GM12878 (cell line): ENCODE measurements around the gene PKLR. TPM values are rescaled to one million over a fixed set of nuclear protein-coding genes. Genes with fewer than 3 reads are reported as not detected.

ENCODE experiments used
- BACH1 ChIP-seq: fragments of 450-650 bp; IDR thresholded peaks from 2 replicates; pipeline ENCODE4 v1.6.1; 2017; ENCODE audit warnings: mild to moderate bottlenecking, borderline replicate concordance
- BHLHE40 ChIP-seq, 2 experiments: fragments of 450-650 bp in 1 of 2; IDR thresholded peaks; 2 replicates each; pipeline ENCODE4 v1.6.1; 2011 to 2017; ENCODE audit warnings: low read depth in 2 of 2, borderline replicate concordance in 1 of 2, improper control_type of control experiment in 1 of 2, low read length in 1 of 2, mild to moderate bottlenecking in 1 of 2
- EP300 ChIP-seq, 2 experiments: fragments of 150-350 bp in 1 of 2; IDR thresholded peaks; 2 replicates each; pipeline ENCODE4 v1.6.1; 2011 to 2012; ENCODE audit warnings: low read depth in 2 of 2, low read length in 2 of 2, borderline replicate concordance in 1 of 2, improper control_type of control experiment in 1 of 2, inconsistent platforms in 1 of 2; ENCODE audit not compliant: control insufficient read depth in 1 of 2
- GATAD2B ChIP-seq: fragments of 450-650 bp; conservative IDR thresholded peaks from 2 replicates; pipeline ENCODE4 v1.6.1; 2017; ENCODE audit warnings: low read depth, mild to moderate bottlenecking, moderate library complexity
- MEF2B ChIP-seq: fragments of 450-650 bp; IDR thresholded peaks from 2 replicates; pipeline ENCODE4 v1.6.1; 2018; ENCODE audit warnings: mild to moderate bottlenecking, moderate library complexity; ENCODE audit not compliant: partially characterized antibody, poor library complexity, severe bottlenecking
- MTA2 ChIP-seq: fragments of 450-650 bp; IDR thresholded peaks from 2 replicates; pipeline ENCODE4 v1.6.1; 2016; ENCODE audit warnings: low read depth, mild to moderate bottlenecking, moderate library complexity
- MTA3 ChIP-seq: IDR thresholded peaks from 2 replicates; pipeline ENCODE4 v1.6.1; 2012; ENCODE audit warnings: low read length, inconsistent platforms, borderline replicate concordance
- NBN ChIP-seq: fragments of 450-650 bp; IDR thresholded peaks from 2 replicates; pipeline ENCODE4 v1.6.1; 2016
- NFIC ChIP-seq: IDR thresholded peaks from 2 replicates; pipeline ENCODE4 v1.6.1; 2012; ENCODE audit warnings: low read depth, mild to moderate bottlenecking, inconsistent platforms, low read length, moderate library complexity
- NFYB ChIP-seq: IDR thresholded peaks from 2 replicates; pipeline ENCODE4 v1.6.1; 2011; ENCODE audit warnings: low read depth, mild to moderate bottlenecking, low read length, improper control_type of control experiment, moderate library complexity; ENCODE audit not compliant: insufficient read depth
- RB1 ChIP-seq: fragments of 450-650 bp; formaldehyde crosslinking; IDR thresholded peaks from 2 replicates; pipeline ENCODE4 v1.6.1; 2017; ENCODE audit warnings: mild to moderate bottlenecking, borderline replicate concordance
- RBBP5 ChIP-seq: fragments of 200-600 bp; sonication (generic); conservative IDR thresholded peaks from 2 replicates; pipeline ENCODE4 v1.6.1; 2016
- STAT1 ChIP-seq: fragments of 450-650 bp; conservative IDR thresholded peaks from 2 replicates; pipeline ENCODE4 v1.6.1; 2014; ENCODE audit warnings: antibody characterized with exemption, mild to moderate bottlenecking
- polyA plus RNA-seq, 11 experiments: library from polyadenylated mRNA; depleted of rRNA in 4 of 11; unstranded in 6 of 11; stranded (reverse) in 5 of 11; fragments of >200 nt; fragmentation: Nextera tagmentation in 4 of 11; fragmentation: Illumina TruSeq in 1 of 11; extraction: Ambion mirVana in 4 of 11; extraction: Trizol in 1 of 11; gene quantifications; 1 replicate in 1 of 11; 2 replicates in 10 of 11; pipeline versions ENCODE4 v1.2.1 to v1.2.3, GENCODE V29; 2011 to 2016; ENCODE audit warnings: inconsistent platforms in 2 of 11, missing spikeins in 2 of 11, low read depth in 1 of 11
- total RNA-seq, 4 experiments: library from RNA; depleted of rRNA in 3 of 4; stranded (reverse); fragments of >200 nt in 3 of 4; fragmentation: Illumina TruSeq in 1 of 4; extraction: Trizol in 1 of 4; gene quantifications; 2 replicates each; pipeline versions ENCODE4 v1.2.1 to v1.2.3, GENCODE V29; 2013 to 2021
- TF ChIP-seq, protein P1 (sequence below): fragments of 450-650 bp; formaldehyde crosslinking; IDR thresholded peaks from 2 replicates; pipeline ENCODE4 v1.4.0; 2020; ENCODE audit warnings: mild to moderate bottlenecking, moderate library complexity
- TF ChIP-seq, protein P2 (sequence below): fragments of 450-650 bp; IDR thresholded peaks from 2 replicates; pipeline ENCODE4 v1.6.1; 2016; ENCODE audit warnings: mild to moderate bottlenecking
- TF ChIP-seq, protein P3 (sequence below): IDR thresholded peaks from 2 replicates; pipeline ENCODE4 v1.6.1; 2012; ENCODE audit warnings: improper control_type of control experiment, low read depth, low read length; ENCODE audit not compliant: insufficient replicate concordance

PKLR gene
- total and polyA plus RNA-seq, 10 of the 15 experiments (the other 5 are each of a cell fraction or from before 2014, with no cell fraction given) = 0.04 to 0.15 (median 0.08) TPM; not detected in 7

DNA sequence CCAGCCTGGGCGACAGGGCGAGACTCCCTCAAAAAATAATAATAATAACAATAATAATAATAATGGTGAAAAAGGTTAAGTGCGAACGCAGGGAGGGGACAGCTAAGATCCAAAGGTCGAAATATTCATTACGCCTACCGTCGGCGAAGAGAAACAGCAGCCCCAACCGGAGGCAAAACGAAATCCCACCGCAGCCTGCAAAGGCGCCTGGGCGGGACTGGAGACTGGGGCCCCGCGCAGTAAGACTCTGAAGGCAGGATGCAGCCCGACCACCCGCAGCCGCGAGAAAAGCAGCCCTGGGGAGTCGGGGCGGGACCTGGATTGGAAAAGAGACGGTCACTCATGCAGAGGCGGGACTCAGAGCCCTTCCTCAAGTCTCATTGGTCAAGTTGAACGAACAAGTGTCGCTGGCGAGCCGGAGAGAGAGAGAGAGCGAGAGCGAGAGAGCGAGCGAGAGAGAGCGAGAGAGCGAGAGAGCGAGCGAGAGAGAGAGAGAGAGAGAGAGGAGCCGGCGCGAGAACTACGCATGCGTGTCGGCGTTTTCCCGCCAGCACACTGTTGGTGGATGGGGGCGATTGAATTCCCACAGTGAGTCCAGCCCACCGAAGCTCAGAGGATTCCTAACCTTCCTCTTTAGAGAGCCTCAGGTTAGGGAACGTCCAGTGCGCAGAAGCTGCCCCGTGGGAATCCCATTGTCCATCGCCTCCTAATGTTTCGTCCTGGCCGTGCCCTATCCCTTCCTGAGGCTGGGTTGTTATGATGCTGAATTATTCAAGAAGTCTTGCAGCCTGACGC lies 56.7 kb downstream of the PKLR start (continued):
- TF ChIP-seq, protein P1, sequence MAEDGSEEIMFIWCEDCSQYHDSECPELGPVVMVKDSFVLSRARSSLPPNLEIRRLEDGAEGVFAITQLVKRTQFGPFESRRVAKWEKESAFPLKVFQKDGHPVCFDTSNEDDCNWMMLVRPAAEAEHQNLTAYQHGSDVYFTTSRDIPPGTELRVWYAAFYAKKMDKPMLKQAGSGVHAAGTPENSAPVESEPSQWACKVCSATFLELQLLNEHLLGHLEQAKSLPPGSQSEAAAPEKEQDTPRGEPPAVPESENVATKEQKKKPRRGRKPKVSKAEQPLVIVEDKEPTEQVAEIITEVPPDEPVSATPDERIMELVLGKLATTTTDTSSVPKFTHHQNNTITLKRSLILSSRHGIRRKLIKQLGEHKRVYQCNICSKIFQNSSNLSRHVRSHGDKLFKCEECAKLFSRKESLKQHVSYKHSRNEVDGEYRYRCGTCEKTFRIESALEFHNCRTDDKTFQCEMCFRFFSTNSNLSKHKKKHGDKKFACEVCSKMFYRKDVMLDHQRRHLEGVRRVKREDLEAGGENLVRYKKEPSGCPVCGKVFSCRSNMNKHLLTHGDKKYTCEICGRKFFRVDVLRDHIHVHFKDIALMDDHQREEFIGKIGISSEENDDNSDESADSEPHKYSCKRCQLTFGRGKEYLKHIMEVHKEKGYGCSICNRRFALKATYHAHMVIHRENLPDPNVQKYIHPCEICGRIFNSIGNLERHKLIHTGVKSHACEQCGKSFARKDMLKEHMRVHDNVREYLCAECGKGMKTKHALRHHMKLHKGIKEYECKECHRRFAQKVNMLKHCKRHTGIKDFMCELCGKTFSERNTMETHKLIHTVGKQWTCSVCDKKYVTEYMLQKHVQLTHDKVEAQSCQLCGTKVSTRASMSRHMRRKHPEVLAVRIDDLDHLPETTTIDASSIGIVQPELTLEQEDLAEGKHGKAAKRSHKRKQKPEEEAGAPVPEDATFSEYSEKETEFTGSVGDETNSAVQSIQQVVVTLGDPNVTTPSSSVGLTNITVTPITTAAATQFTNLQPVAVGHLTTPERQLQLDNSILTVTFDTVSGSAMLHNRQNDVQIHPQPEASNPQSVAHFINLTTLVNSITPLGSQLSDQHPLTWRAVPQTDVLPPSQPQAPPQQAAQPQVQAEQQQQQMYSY (CRISPR knock-in tag) = 0 out of 2 replicates have a peak, but pooled peaks have one; percentile 44
- TF ChIP-seq MTA2 (peak; percentile 90), BHLHE40 (IDR thresholded peaks at IDR 0.05; ENCODE audit: borderline replicate concordance in 1 of 2, low read depth in 2 of 2, low read length in 1 of 2) (peak; percentile 78 to 92), RBBP5 (no peak), NBN (peak; percentile 100), MEF2B (peak; percentile 90), RB1 (peak; percentile 100), STAT1 (peak; percentile 96), NFIC (peak; percentile 78; the same call in 1 of the 2 replicates), MTA3 (peak; percentile 89; the same call in 1 of the 2 replicates), GATAD2B (peak; percentile 98), EP300 (IDR thresholded peaks at IDR 0.05; ENCODE audit: borderline replicate concordance in 1 of 2, control insufficient read depth in 1 of 2, low read depth in 2 of 2, low read length in 2 of 2) (peak; percentile 40 to 48; a peak in 2 of 4 replicates), NFYB (peak; percentile 79; the same call in 1 of the 2 replicates), BACH1 (peak; percentile 71; the same call in 1 of the 2 replicates)
- TF ChIP-seq, protein P2, sequence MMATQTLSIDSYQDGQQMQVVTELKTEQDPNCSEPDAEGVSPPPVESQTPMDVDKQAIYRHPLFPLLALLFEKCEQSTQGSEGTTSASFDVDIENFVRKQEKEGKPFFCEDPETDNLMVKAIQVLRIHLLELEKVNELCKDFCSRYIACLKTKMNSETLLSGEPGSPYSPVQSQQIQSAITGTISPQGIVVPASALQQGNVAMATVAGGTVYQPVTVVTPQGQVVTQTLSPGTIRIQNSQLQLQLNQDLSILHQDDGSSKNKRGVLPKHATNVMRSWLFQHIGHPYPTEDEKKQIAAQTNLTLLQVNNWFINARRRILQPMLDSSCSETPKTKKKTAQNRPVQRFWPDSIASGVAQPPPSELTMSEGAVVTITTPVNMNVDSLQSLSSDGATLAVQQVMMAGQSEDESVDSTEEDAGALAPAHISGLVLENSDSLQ = peak; percentile 98
- TF ChIP-seq, protein P3, sequence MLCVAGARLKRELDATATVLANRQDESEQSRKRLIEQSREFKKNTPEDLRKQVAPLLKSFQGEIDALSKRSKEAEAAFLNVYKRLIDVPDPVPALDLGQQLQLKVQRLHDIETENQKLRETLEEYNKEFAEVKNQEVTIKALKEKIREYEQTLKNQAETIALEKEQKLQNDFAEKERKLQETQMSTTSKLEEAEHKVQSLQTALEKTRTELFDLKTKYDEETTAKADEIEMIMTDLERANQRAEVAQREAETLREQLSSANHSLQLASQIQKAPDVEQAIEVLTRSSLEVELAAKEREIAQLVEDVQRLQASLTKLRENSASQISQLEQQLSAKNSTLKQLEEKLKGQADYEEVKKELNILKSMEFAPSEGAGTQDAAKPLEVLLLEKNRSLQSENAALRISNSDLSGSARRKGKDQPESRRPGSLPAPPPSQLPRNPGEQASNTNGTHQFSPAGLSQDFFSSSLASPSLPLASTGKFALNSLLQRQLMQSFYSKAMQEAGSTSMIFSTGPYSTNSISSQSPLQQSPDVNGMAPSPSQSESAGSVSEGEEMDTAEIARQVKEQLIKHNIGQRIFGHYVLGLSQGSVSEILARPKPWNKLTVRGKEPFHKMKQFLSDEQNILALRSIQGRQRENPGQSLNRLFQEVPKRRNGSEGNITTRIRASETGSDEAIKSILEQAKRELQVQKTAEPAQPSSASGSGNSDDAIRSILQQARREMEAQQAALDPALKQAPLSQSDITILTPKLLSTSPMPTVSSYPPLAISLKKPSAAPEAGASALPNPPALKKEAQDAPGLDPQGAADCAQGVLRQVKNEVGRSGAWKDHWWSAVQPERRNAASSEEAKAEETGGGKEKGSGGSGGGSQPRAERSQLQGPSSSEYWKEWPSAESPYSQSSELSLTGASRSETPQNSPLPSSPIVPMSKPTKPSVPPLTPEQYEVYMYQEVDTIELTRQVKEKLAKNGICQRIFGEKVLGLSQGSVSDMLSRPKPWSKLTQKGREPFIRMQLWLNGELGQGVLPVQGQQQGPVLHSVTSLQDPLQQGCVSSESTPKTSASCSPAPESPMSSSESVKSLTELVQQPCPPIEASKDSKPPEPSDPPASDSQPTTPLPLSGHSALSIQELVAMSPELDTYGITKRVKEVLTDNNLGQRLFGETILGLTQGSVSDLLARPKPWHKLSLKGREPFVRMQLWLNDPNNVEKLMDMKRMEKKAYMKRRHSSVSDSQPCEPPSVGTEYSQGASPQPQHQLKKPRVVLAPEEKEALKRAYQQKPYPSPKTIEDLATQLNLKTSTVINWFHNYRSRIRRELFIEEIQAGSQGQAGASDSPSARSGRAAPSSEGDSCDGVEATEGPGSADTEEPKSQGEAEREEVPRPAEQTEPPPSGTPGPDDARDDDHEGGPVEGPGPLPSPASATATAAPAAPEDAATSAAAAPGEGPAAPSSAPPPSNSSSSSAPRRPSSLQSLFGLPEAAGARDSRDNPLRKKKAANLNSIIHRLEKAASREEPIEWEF = no peak
